HG03108 (cell line): ENCODE data around the gene TOR3A.

Experiments
- ATAC-seq: cut with Tn5 transposase; IDR thresholded peaks from one replicate; pipeline ENCODE4 v1.9.1; 2021; ENCODE audit warnings: moderate library complexity; ENCODE audit not compliant: unreplicated experiment

TOR3A gene

DNA sequence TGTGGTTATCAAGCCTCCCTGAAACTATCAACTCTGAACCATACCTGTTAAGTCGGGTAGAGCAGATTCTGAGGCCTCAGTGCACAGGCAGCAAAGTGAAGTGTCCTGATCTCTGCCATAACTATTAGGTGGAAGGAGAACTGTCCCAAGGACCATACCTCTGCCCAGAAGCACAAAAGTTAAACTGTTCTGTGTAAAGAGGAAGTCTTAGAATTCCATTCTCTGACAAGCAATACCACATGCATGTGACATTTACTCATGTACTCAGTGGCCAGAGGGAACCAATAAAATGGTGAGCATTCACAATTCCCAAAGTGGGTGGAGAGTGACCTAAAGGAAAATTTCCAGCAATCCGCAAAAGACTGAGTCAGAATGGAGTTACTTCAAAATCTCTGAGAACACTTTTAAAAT is 61.0 kb downstream of the TOR3A start:
- ATAC-seq: no peak

- ATAC-seq: no peak
Observed at GRCh38 chr1:179143322-179143721, 61.5 kb downstream of the TOR3A start.

DNA sequence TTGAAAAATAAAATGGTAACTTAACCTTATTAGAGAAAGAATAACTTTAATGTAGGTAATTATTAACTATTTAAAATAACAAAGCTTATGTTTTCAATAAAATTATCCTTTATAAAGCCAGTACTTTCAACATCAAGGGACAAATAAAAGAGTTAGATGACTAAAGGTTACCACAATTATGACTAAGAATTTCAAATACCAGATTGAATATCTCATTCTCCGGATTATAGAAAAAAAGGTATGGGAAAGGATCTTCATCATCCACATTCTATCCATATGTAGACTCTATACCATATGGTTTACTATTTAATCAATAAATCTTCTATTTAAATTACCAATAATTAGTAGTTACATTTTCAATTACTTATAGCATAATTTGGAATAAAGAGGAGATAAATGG is 62.8 kb downstream of the TOR3A start:
- no peak for ATAC-seq

- no peak for ATAC-seq
Observed at GRCh38 chr1:179145521-179145920, 63.7 kb downstream of the TOR3A start.
